ENCODE measurements around the gene MBD6. TPM values are rescaled to one million over a fixed set of nuclear protein-coding genes. Genes with fewer than 3 reads are reported as not detected.

MBD6 gene
- total and polyA plus RNA-seq, 2 donors from 2014 or later: 38.4 to 118 TPM

DNA sequence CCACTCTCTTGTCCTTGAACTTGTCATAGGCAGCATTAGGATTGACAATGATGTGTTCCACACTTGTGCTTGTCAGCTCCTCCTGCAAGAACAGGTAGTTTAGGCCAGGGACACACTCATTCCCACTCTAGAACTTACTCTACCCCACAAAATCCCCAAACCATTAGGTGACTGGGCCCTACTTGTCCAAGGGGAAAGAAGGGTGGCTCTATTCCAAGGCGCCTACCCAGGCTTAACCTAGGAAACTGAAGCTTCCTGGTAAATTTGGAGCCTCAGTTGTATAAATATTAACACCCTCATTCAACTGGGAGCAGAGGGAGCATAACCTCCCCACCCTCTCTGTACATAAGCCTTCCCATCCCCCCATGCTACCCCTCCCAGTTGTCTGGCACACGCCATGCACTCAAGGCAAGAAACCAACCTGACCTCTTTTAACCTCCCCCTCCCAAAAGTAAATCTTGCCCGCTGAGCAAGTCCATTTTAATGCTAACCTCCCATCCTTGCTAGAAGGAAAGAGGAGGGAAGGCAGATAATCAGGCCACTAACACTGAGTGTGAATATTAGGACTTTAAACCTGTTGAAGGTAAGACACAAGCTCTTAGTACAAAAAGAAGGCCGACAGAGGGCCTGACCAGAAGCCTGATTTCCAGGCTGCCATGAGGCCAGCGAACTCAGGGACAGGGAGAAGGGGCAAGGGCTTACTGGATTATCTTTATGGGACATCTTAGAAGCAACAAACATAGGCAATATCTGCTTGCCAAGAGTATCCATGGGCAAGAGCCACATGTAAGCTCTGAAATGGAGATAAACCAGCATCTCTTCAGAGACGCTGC, 13.4 kb downstream of the MBD6 start:
- no peak overlapping the region for H3K9ac ChIP-seq (ENCODE audit: low read length in 3 of 3)
- no peaks in the 10 kb centered on the region for H3K9me3 ChIP-seq (ENCODE audit: control insufficient read depth in 2 of 3, insufficient read depth in 1 of 3, low read length in 3 of 3)
- DNase-seq (no peak), FAIRE-seq (no peak)
- peaks cover 19 to 71% (median 44%) of the 10 kb centered on the region in 3 donors for H3K36me3 ChIP-seq (ENCODE audit: control insufficient read depth in 2 of 3, insufficient read depth in 3 of 3, low read length in 3 of 3)
- no peaks in the 10 kb centered on the region for H3K4me1 ChIP-seq (ENCODE audit: control insufficient read depth in 2 of 3, insufficient read depth in 2 of 3, low read depth in 1 of 3, low read length in 3 of 3)
- no peaks in the 10 kb centered on the region for H3K27me3 ChIP-seq (ENCODE audit: control insufficient read depth, insufficient read depth, low read length)
- no peak overlapping the region for H3K4me3 ChIP-seq (ENCODE audit: low read length in 3 of 3)
- intact Hi-C loops (cut with DNase I): no loop called here
- no peak overlapping the region for H3K27ac ChIP-seq (ENCODE audit: low read depth in 2 of 2, low read length in 2 of 2)
- TF ChIP-seq, protein P1, sequence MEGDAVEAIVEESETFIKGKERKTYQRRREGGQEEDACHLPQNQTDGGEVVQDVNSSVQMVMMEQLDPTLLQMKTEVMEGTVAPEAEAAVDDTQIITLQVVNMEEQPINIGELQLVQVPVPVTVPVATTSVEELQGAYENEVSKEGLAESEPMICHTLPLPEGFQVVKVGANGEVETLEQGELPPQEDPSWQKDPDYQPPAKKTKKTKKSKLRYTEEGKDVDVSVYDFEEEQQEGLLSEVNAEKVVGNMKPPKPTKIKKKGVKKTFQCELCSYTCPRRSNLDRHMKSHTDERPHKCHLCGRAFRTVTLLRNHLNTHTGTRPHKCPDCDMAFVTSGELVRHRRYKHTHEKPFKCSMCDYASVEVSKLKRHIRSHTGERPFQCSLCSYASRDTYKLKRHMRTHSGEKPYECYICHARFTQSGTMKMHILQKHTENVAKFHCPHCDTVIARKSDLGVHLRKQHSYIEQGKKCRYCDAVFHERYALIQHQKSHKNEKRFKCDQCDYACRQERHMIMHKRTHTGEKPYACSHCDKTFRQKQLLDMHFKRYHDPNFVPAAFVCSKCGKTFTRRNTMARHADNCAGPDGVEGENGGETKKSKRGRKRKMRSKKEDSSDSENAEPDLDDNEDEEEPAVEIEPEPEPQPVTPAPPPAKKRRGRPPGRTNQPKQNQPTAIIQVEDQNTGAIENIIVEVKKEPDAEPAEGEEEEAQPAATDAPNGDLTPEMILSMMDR (IDR thresholded peaks at IDR 0.05; ENCODE audit: borderline replicate concordance, extremely low read depth, insufficient read depth): no peak

DNA sequence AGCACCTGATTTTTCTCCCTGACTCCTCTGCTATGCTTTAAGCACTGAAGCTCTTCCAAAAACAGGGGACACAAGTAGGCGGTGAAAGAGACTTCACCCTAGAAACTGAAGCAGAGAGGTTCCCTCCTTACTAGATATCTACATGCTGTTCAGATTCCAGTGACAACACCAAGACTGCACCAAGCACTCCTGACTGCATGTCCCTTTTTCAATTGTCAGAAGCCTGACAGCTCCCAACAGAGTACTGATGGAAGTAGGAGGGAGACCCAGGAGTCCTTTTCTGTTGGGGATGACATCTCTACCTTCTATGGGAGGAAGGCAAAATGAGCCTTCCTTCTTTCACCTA, 13.9 kb downstream of the MBD6 start:
- intact Hi-C loops (cut with DNase I): no loop called here
- Histone ChIP-seq H3K36me3 (ENCODE audit: control insufficient read depth in 2 of 3, insufficient read depth in 3 of 3, low read length in 3 of 3) (peaks cover 17 to 65% (median 42%) of the 10 kb centered on the region in 3 donors), H3K27ac (ENCODE audit: low read depth in 2 of 2, low read length in 2 of 2) (no peak overlapping the region), H3K4me1 (ENCODE audit: control insufficient read depth in 2 of 3, insufficient read depth in 2 of 3, low read depth in 1 of 3, low read length in 3 of 3) (no peaks in the 10 kb centered on the region), H3K4me3 (ENCODE audit: low read length in 3 of 3) (no peak overlapping the region), H3K27me3 (ENCODE audit: control insufficient read depth, insufficient read depth, low read length) (no peaks in the 10 kb centered on the region), H3K9me3 (ENCODE audit: control insufficient read depth in 2 of 3, insufficient read depth in 1 of 3, low read length in 3 of 3) (no peaks in the 10 kb centered on the region), H3K9ac (ENCODE audit: low read length in 3 of 3) (no peak overlapping the region)
- DNase-seq (no peak), FAIRE-seq (no peak)
- TF ChIP-seq, protein P1 (IDR thresholded peaks at IDR 0.05; ENCODE audit: borderline replicate concordance, extremely low read depth, insufficient read depth): no peak

DNA sequence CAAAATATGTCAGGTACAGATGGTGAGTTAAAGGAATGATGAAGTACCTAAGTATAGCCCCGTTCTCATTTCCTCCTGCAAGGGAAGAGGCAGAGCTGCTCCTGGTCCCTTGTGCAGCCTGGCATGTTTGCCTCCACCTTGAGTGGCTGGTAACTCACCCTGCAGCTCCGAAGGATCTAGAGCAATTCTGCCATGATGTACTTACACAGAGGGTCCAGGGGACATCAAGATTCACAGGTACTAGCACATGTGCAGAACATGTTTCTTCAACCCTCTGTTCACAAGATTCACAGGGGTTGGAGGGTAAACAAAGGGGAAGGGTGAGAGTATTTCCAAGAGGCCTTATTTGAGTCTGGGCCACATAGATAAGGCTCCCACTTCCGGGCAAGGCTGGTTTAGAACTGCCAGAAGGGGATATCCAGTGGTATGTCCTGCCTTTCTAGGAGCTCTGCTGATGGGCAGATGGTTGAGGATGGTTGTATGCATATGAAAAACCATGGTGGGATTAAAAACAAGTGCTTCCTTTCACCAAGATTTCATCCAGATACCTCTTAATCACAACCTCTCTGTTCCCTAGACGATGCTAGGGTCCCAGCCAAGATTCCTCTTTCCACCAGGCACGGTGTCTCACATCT, 16.6 kb downstream of the MBD6 start:
- intact Hi-C loops (cut with DNase I): no loop called here
- H3K27me3 ChIP-seq (ENCODE audit: control insufficient read depth, insufficient read depth, low read length): no peaks in the 10 kb centered on the region
- no peak overlapping the region for H3K27ac ChIP-seq (ENCODE audit: low read depth in 2 of 2, low read length in 2 of 2)
- no peak for FAIRE-seq
- H3K4me1 ChIP-seq (ENCODE audit: control insufficient read depth in 2 of 3, insufficient read depth in 2 of 3, low read depth in 1 of 3, low read length in 3 of 3): no peaks in the 10 kb centered on the region
- H3K36me3 ChIP-seq (ENCODE audit: control insufficient read depth in 2 of 3, insufficient read depth in 3 of 3, low read length in 3 of 3): peaks cover 4 to 39% (median 22%) of the 10 kb centered on the region in 3 donors
- no peak for DNase-seq
- H3K4me3 ChIP-seq (ENCODE audit: low read length in 3 of 3): no peak overlapping the region
- no peaks in the 10 kb centered on the region for H3K9me3 ChIP-seq (ENCODE audit: control insufficient read depth in 2 of 3, insufficient read depth in 1 of 3, low read length in 3 of 3)
- TF ChIP-seq, protein P1 (IDR thresholded peaks at IDR 0.05; ENCODE audit: borderline replicate concordance, extremely low read depth, insufficient read depth): no peak
- H3K9ac ChIP-seq (ENCODE audit: low read length in 3 of 3): no peak overlapping the region
